ENCODE results near the gene NPLOC4.
"Not testable (repeated sequence)": the region's sequence is repeated elsewhere in the genome, so short reads cannot be mapped to it uniquely, and the experiment has no call there.

NPLOC4 gene

GRCh38 chr17:81635973-81636504, 873 bp downstream of the NPLOC4 start:
- DNase-seq (ENCODE audit: low read depth in 2 of 2), result no peak

GRCh38 chr17:81635431-81635830, 1.5 kb downstream of the NPLOC4 start:
- DNase-seq (ENCODE audit: low read depth in 2 of 2), result no peak

GRCh38 chr17:81631482-81631881, 5.4 kb downstream of the NPLOC4 start:
- no peak for DNase-seq (ENCODE audit: low read depth in 2 of 2)

- no peak for DNase-seq (ENCODE audit: low read depth in 2 of 2)
Measured at GRCh38 chr17:81630274-81630673, 6.6 kb downstream of the NPLOC4 start.

- no peak for DNase-seq (ENCODE audit: low read depth in 2 of 2)
Measured at GRCh38 chr17:81621494-81622130, 15.3 kb downstream of the NPLOC4 start.

- not testable (repeated sequence) for DNase-seq (ENCODE audit: low read depth in 2 of 2)
Measured at GRCh38 chr17:81618307-81618706, 18.6 kb downstream of the NPLOC4 start.

- DNase-seq (ENCODE audit: low read depth in 2 of 2), result no peak
Measured at GRCh38 chr17:81616877-81617276, 20.0 kb downstream of the NPLOC4 start.

- no peak for DNase-seq (ENCODE audit: low read depth in 2 of 2)
Measured at GRCh38 chr17:81615401-81615930, 21.4 kb downstream of the NPLOC4 start.

- DNase-seq (ENCODE audit: low read depth in 2 of 2), result no peak
Measured at GRCh38 chr17:81612172-81612970, 24.5 kb downstream of the NPLOC4 start.

GRCh38 chr17:81609541-81610311, 27.2 kb downstream of the NPLOC4 start:
- no peak for DNase-seq (ENCODE audit: low read depth in 2 of 2)

GRCh38 chr17:81608605-81609004, 28.3 kb downstream of the NPLOC4 start:
- DNase-seq (ENCODE audit: low read depth in 2 of 2), result no peak

GRCh38 chr17:81608082-81608481, 28.8 kb downstream of the NPLOC4 start:
- DNase-seq (ENCODE audit: low read depth in 2 of 2), result no peak

- DNase-seq (ENCODE audit: low read depth in 2 of 2), result no peak
Measured at GRCh38 chr17:81607431-81607830, 29.5 kb downstream of the NPLOC4 start.

- DNase-seq (ENCODE audit: low read depth in 2 of 2), result no peak
Measured at GRCh38 chr17:81603846-81604610, 32.9 kb downstream of the NPLOC4 start.

GRCh38 chr17:81601525-81602120, 35.3 kb downstream of the NPLOC4 start:
- no peak for DNase-seq (ENCODE audit: low read depth in 2 of 2)

GRCh38 chr17:81599719-81600486, 37.0 kb downstream of the NPLOC4 start:
- no peak for DNase-seq (ENCODE audit: low read depth in 2 of 2)

GRCh38 chr17:81593105-81593871, 43.6 kb downstream of the NPLOC4 start:
- DNase-seq (ENCODE audit: low read depth in 2 of 2), result no peak

- no peak for DNase-seq (ENCODE audit: low read depth in 2 of 2)
Measured at GRCh38 chr17:81591971-81592370, 44.9 kb downstream of the NPLOC4 start.

- DNase-seq (ENCODE audit: low read depth in 2 of 2), result no peak
Measured at GRCh38 chr17:81590121-81590520, 46.8 kb downstream of the NPLOC4 start.

Data from stimulated activated CD4-positive, alpha-beta T cell treated with anti-CD3 and anti-CD28 coated beads, Interleukin-12 subunit alpha, Interleukin-12 subunit beta, amount 100 ng/mL, for 24 hours (primary cell).